ENCODE data around the gene CBARP. TPM values are rescaled to one million over a fixed set of nuclear protein-coding genes. Genes with fewer than 3 reads are reported as not detected.

Gene CBARP
- polyA plus RNA-seq, 10 donors: 0.97 to 2.7 (median 1.2) TPM

- DNase-seq: no peak
These were observed 15.8 kb upstream of the CBARP start for GRCh38 chr19:1253514-1254080.

- DNase-seq: peak in 2 of 3 donors; percentile 81 to 94
These were observed 15.2 kb upstream of the CBARP start for GRCh38 chr19:1252821-1253513.

DNA sequence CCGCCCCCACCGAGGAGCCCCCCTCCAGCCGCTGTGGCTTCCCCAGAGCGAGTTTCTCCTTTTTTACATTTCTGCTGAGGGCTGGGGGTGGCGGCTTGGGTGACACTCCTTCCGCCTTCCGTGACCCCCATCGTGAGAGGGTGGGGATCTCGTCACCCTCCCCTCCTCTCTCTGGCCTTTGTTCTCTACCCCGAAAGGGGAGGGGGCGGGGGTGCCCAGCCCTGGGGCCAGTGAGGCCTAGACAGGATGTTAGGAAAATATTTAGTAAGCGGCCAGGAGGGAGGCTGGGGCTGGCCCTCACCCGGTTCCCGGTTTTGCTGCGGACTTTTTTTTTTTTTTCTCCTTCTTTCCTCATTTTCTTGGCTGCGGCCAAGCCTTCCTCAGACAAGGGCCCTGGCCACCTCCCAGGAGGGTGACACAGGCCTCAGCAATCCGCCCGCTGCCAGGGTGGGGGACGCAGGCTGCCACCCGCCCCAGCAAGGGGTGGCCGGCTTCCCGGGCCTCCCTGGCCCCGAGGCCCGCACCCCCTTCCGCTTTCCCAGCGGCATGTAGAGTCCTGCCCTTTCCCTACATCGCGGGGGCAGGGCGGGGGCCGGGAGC is 14.5 kb upstream of the CBARP start:
- DNase-seq: peak; percentile 80 to 92 (median 92)

GRCh38 chr19:1251330-1252220 is 13.8 kb upstream of the CBARP start:
- DNase-seq: peak in 2 of 3 donors; percentile 66 to 83

DNA sequence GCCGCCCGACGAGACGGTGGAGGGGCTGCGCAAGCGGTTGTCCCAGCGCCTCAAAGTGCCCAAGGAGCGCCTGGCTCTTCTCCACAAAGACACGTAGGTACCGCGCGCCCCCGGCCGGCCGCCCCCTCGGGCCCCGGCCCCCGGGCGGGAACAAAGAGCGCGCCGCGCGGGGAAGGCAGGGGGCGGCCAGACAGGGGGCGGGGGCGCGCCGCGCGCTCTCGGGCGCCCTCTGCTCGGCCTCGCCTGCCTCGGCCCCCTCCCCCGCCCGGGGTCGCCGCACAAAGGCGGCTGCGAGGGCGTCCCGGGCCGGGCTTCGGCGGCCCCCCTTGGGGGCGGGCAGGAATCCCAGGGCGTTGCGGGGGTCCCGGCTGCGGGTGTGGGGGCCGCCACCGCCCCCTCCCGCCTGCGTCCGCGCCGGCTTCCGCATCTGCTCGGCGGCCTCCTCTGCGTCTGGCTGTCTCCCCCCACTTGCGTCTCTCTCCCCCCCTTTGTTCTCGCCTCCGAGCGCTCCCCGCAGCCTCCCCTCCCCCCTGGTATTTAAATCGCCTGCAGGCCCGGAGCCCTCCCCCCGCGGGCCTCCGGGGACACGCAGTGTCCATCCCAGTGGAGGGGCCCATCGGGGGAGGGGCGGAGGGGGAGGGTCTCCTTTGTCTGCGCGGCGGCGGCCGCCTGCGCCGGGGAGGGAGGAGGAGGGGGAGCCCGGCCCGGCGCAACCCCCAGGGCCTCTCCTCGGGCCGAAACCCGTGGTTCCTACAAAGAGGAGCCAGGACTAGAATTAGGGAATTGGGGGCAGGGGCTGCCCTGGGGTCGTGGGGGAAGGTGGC is 12.8 kb upstream of the CBARP start:
- DNase-seq: peak in 2 of 3 donors; percentile 64 to 84

- no peak for DNase-seq
These were observed 12.2 kb upstream of the CBARP start for GRCh38 chr19:1249990-1250436.

DNA sequence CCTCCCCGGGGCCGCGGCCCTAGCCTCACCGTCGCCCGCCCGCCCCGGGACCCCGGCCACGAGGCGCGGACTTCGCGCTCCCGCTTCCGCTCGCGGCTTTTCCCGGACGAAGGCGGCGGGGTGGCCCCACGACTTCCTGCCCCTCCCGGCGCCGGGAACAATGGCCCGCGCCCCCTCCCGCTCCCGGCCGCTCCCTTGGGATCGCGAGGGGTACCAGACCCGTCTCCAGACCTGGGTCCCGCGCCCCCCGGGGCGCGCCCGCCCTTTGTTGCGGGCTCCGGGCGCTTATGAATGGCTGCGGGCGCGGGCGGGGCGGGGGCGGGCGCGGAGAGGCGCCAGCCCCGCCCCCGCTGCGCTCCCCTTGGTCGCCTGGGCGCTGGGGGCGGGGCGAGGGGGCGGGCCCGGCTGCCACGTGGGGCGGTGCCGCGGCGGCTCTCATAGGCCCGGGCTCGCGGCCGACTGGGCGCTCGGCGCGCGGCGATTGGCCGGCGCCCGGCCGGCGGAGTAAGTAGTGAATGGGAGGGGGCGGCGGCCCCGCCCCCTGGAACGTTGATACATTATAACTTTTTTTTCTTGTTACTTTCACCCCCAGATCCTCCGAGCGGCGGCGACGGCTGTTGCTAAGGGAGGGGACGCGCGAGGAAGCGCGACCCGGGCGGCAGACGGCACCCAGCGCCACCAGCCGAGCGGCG is 11.6 kb upstream of the CBARP start:
- peak; percentile 98 for DNase-seq

GRCh38 chr19:1248786-1249297 is 11.0 kb upstream of the CBARP start:
- peak; percentile 83 to 94 (median 89) for DNase-seq

GRCh38 chr19:1248139-1248785 is 10.5 kb upstream of the CBARP start, which contains the start of gene MIDN:
Gene MIDN (plus strand): TSS chr19:1248583. CDS start chr19:1250297, 1,714 bp downstream.
- DNase-seq: peak in 2 of 3 donors; percentile 69 to 95

- DNase-seq: no peak
These were observed 9.9 kb upstream of the CBARP start for GRCh38 chr19:1247748-1248138.

GRCh38 chr19:1246265-1247087 is 8.7 kb upstream of the CBARP start:
- peak in 1 of 3 donors; percentile 51 for DNase-seq

GRCh38 chr19:1245494-1246264 is 7.9 kb upstream of the CBARP start:
- DNase-seq: peak in 2 of 3 donors; percentile 66 to 74

GRCh38 chr19:1244693-1245451 is 7.1 kb upstream of the CBARP start:
- peak in 1 of 3 donors; percentile 52 for DNase-seq

- DNase-seq: peak; percentile 81 to 91 (median 87)
These were observed 6.2 kb upstream of the CBARP start for GRCh38 chr19:1243768-1244692.

DNA sequence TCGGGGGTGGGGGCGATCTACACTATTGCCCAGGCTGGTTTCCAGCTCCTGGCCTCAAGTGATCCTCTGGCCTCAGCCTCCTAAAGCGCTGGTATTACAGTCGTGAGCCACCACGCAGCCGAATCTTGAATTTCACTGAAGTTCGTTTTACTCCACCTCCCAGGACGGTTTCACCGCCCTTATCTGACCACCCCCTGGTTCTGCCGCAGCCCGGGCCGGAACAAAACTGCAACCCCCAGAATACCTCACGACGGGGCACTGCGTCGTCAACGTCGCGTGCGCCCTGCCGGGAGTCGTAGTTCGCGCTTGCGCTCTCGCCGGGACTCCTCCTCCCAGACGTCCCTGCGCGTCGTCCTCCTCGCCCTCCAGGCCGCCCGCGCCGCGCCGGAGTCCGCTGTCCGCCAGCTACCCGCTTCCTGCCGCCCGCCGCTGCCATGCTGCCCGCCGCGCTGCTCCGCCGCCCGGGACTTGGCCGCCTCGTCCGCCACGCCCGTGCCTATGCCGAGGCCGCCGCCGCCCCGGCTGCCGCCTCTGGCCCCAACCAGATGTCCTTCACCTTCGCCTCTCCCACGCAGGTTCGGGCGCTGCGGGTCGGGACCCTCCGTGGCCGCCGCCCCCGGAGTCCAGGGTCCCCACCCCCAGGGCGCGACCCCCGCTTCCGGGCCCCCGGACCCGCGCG is 3.8 kb upstream of the CBARP start, which contains the start of gene ATP5F1D:
TSS of gene ATP5F1D (plus strand) at position 335 of the 679 bp plus-strand sequence. CDS start at position 435, 100 bp downstream.
- DNase-seq: peak; percentile 95 to 98 (median 97)

All from muscle of back (tissue), 11 donors.